ENCODE results near the gene VAV2.

- TF ChIP-seq ZFP30 (CRISPR knock-in tag; IDR thresholded peaks at IDR 0.05) (no peak), ARNTL (CRISPR knock-in tag; IDR thresholded peaks at IDR 0.05; ENCODE audit: borderline replicate concordance, low read depth) (no peak), ISL1 (CRISPR knock-in tag; IDR thresholded peaks at IDR 0.05) (no peak), ZNF8 (CRISPR knock-in tag; IDR thresholded peaks at IDR 0.05) (no peak)
Observed at GRCh38 chr9:133953621-133953975, 38.5 kb downstream of the VAV2 start.
